Adrenal gland (tissue), 12 donors: ENCODE data around the gene EPC1. TPM values are rescaled to one million over a fixed set of nuclear protein-coding genes. Genes with fewer than 3 reads are reported as not detected.

ENCODE experiments used
- DNase-seq, 7 donors: peaks; one replicate each; pipeline ENCODE4 v3.0.0-alpha.2; 2019 to 2020
- H3K27ac ChIP-seq, 5 donors: fragments of 200-600 bp; sonication (generic) in 4 of 5; 1 replicate in 3 of 5; 2 replicates in 2 of 5; pipeline versions ENCODE4 v1.5.1 to v1.8.0; 2016 to 2020; ENCODE audit warnings: mild to moderate bottlenecking in 1 of 5
- H3K27me3 ChIP-seq: fragments of 200-600 bp; 2 replicates; pipeline ENCODE4 v1.8.0; 2021
- H3K36me3 ChIP-seq, 2 donors: fragments of 200-600 bp; replicated peaks in 1 of 2; 1 replicate in 1 of 2; 2 replicates in 1 of 2; pipeline versions ENCODE4 v1.5.1 to v1.8.0; 2018 to 2022
- H3K4me1 ChIP-seq, 2 donors: fragments of 200-600 bp; replicated peaks in 1 of 2; 1 replicate in 1 of 2; 2 replicates in 1 of 2; pipeline versions ENCODE4 v1.5.1 to v1.8.0; 2018 to 2021
- H3K4me3 ChIP-seq, 4 donors: fragments of 200-600 bp; sonication (generic) in 3 of 4; one replicate each; pipeline ENCODE4 v1.5.1; 2016 to 2018
- H3K9me3 ChIP-seq, 3 donors: fragments of 200-600 bp; sonication (generic) in 1 of 3; replicated peaks in 1 of 3; 1 replicate in 2 of 3; 2 replicates in 1 of 3; pipeline versions ENCODE4 v1.5.1 to v1.8.0; 2016 to 2021
- CTCF ChIP-seq, 6 experiments: fragments of 450-650 bp in 4 of 6; fragments of 200-600 bp in 2 of 6; sonication (generic) in 1 of 6; IDR thresholded peaks; 1 replicate in 5 of 6; 2 replicates in 1 of 6; pipeline versions ENCODE4 v1.5.1 to v1.8.0; 2016 to 2021; ENCODE audit warnings: antibody characterized with exemption in 6 of 6, mild to moderate bottlenecking in 2 of 6, moderate library complexity in 1 of 6
- POLR2A ChIP-seq, 2 donors: fragments of 450-650 bp; IDR thresholded peaks; one replicate each; pipeline ENCODE4 v1.6.1; 2017; ENCODE audit warnings: antibody characterized with exemption in 2 of 2, mild to moderate bottlenecking in 2 of 2, moderate library complexity in 1 of 2
- WGBS, 4 donors: extraction: QIAGEN DNeasy Blood & Tissue Kit in 2 of 4; methylation state at CpG; one replicate each; pipeline versions ENCODE4 v1.1.5 to v1.1.7; 2013 to 2017; 5-methylcytosine and 5-hydroxymethylcytosine counted together
- intact Hi-C, 2 donors: fragments of 100-400 bp; cut with DNase I; formaldehyde crosslinking; loops; one replicate each; pipeline versions ENCODE4 v1.14.1 to v1.15.0; 2022 to 2023
- polyA plus RNA-seq, 3 donors: library from polyadenylated mRNA; stranded (reverse); fragments of 200-250 nt in 2 of 3; fragments of 350-450 nt in 1 of 3; fragmentation: Illumina TruSeq in 1 of 3; extraction: RNeasy Lipid Tissue Mini Kit (QIAGEN cat#74804) in 1 of 3; gene quantifications; one replicate each; pipeline ENCODE4 v1.2.3, GENCODE V29; 2013 to 2014
- total RNA-seq, 9 donors: library from RNA; depleted of rRNA in 4 of 9; stranded (reverse); fragments of >200 nt in 4 of 9; fragments of 120-200 nt in 1 of 9; fragmentation: NEBNext Ultra II Directional in 1 of 9; extraction: Animal tissue kit (Norgen Biotek cat#: 25700) in 1 of 9; gene quantifications; one replicate each; pipeline versions ENCODE4 v1.1.0 to v1.2.4, GENCODE V29; 2013 to 2023
- donor health status: healthy with polysubstance abuse.
- donor health status: Bipolar disorder and iron deficiency.
- donor health status: DM: yes; HTN: yes; CAD: no.
- donor health status: DM: no; HTN: no; CAD: no.
- donor health status: DM: no; HTN: no; CAD: no.
- donor health status: DM: yes; HTN: yes; CAD: no.

The EPC1 gene
- total and polyA plus RNA-seq, 12 donors = 10.9 to 43.6 (median 24.4) TPM

GRCh38 chr10:32377458-32378259, 30.7 kb upstream of the EPC1 start:
- TF ChIP-seq POLR2A (IDR thresholded peaks at IDR 0.05) (peak in 1 of 2 donors; percentile 47), CTCF (IDR thresholded peaks at IDR 0.05) (peak in 2 of 6 experiments; percentile 30 to 32)
- Histone ChIP-seq H3K27ac (peak overlapping the region in 4 of 5 donors; percentile 31 to 89 (median 82)), H3K4me1 (peaks cover 8 to 32% of the 10 kb centered on the region in 2 donors), H3K4me3 (peak overlapping the region; percentile 3 to 92 (median 68)), H3K9me3 (no peaks in the 10 kb centered on the region), H3K36me3 (no peaks in the 10 kb centered on the region), H3K27me3 (no peaks in the 10 kb centered on the region)
- WGBS, 4 donors = 0 to 1% (median 0%) methylated on average over 6 of the region's 6 CpGs
- peak in 6 of 7 donors; percentile 32 to 82 (median 59) for DNase-seq
- intact Hi-C loops = no loop called here

GRCh38 chr10:32376771-32377170, 29.8 kb upstream of the EPC1 start:
- Histone ChIP-seq H3K27me3 (no peaks in the 10 kb centered on the region), H3K4me1 (peaks cover 8 to 37% of the 10 kb centered on the region in 2 donors), H3K4me3 (peak overlapping the region in 2 of 4 donors; percentile 49 to 87), H3K36me3 (no peaks in the 10 kb centered on the region), H3K9me3 (no peaks in the 10 kb centered on the region), H3K27ac (peak overlapping the region in 2 of 5 donors; percentile 81 to 82)
- 7 to 9% (median 9%) methylated on average over 3 of the region's 3 CpGs for WGBS, 4 donors
- intact Hi-C loops = no loop called here
- TF ChIP-seq POLR2A (IDR thresholded peaks at IDR 0.05) (no peak), CTCF (IDR thresholded peaks at IDR 0.05) (no peak)
- DNase-seq = no peak

- Histone ChIP-seq H3K4me3 (peak overlapping the region in 2 of 4 donors; percentile 49 to 87), H3K9me3 (no peaks in the 10 kb centered on the region), H3K4me1 (peaks cover 8 to 41% of the 10 kb centered on the region in 2 donors), H3K27ac (no peak overlapping the region), H3K36me3 (no peaks in the 10 kb centered on the region), H3K27me3 (no peaks in the 10 kb centered on the region)
- no peak for DNase-seq
- TF ChIP-seq CTCF (IDR thresholded peaks at IDR 0.05) (no peak), POLR2A (IDR thresholded peaks at IDR 0.05) (no peak)
- 70 to 97% (median 74%) methylated on average over 1 of the region's 1 CpG for WGBS, 4 donors
- intact Hi-C loops = no loop called here
Measured at GRCh38 chr10:32376097-32376496, 29.1 kb upstream of the EPC1 start.

- no peak for TF ChIP-seq POLR2A (IDR thresholded peaks at IDR 0.05)
- TF ChIP-seq CTCF (IDR thresholded peaks at IDR 0.05) = no peak
- intact Hi-C loops = no loop called here
- H3K9me3 ChIP-seq = no peaks in the 10 kb centered on the region
- H3K36me3 ChIP-seq = no peaks in the 10 kb centered on the region
- DNase-seq = no peak
- no peaks in the 10 kb centered on the region for H3K27me3 ChIP-seq
- H3K27ac ChIP-seq = no peak overlapping the region
- peaks cover 8 to 44% of the 10 kb centered on the region in 2 donors for H3K4me1 ChIP-seq
- H3K4me3 ChIP-seq = peak overlapping the region in 1 of 4 donors; percentile 87
Measured at GRCh38 chr10:32375631-32376030, 28.7 kb upstream of the EPC1 start.
